NCI-H510A treated with DMSO at 0.1 percent for 48 hours (cell line): ENCODE results near the gene TOP3B.

Experiments used
- DNase-seq: peaks from one replicate; lab custom pipeline; 2025; lab: John Stamatoyannopoulos, UW

The TOP3B gene

GRCh38 chr22:21982338-21982965 lies at the start of gene TOP3B:
Gene TOP3B (minus strand): TSS chr22:21982787. CDS start chr22:21975709, 7,078 bp downstream.
- DNase-seq = peak; percentile 39

- no peak for DNase-seq
These were observed 48.8 kb upstream of the TOP3B start for GRCh38 chr22:22031183-22031945.

- no peak for DNase-seq
These were observed 48.1 kb upstream of the TOP3B start for GRCh38 chr22:22030493-22031182.

- no peak for DNase-seq
These were observed 45.4 kb upstream of the TOP3B start for GRCh38 chr22:22027955-22028354.

GRCh38 chr22:22026157-22026831 lies 43.7 kb upstream of the TOP3B start:
- no peak for DNase-seq

GRCh38 chr22:22025320-22026156 lies 43.0 kb upstream of the TOP3B start:
- DNase-seq = no peak

- DNase-seq = no peak
These were observed 41.9 kb upstream of the TOP3B start for GRCh38 chr22:22024440-22024839.

GRCh38 chr22:22023581-22024137 lies 41.1 kb upstream of the TOP3B start:
- no peak for DNase-seq

GRCh38 chr22:22022947-22023534 lies 40.5 kb upstream of the TOP3B start:
- no peak for DNase-seq

- DNase-seq = no peak
These were observed 39.8 kb upstream of the TOP3B start for GRCh38 chr22:22022255-22022840.

GRCh38 chr22:22021162-22021750 lies 38.7 kb upstream of the TOP3B start:
- DNase-seq = no peak

GRCh38 chr22:22020425-22020852 lies 37.9 kb upstream of the TOP3B start:
- DNase-seq = no peak

GRCh38 chr22:22019659-22020424 lies 37.3 kb upstream of the TOP3B start:
- DNase-seq = no peak

- DNase-seq = no peak
These were observed 36.5 kb upstream of the TOP3B start for GRCh38 chr22:22018825-22019658.

GRCh38 chr22:22015631-22016030 lies 33.0 kb upstream of the TOP3B start:
- DNase-seq = no peak

- no peak for DNase-seq
These were observed 31.7 kb upstream of the TOP3B start for GRCh38 chr22:22014285-22014659.

GRCh38 chr22:22013559-22014284 lies 31.1 kb upstream of the TOP3B start:
- no peak for DNase-seq

- DNase-seq = no peak
These were observed 29.4 kb upstream of the TOP3B start for GRCh38 chr22:22011964-22012363.
